EH (cell line): ENCODE results near the gene ZDHHC4.

ENCODE experiments used
- DNase-seq: peaks from one replicate; pipeline ENCODE4 v3.0.0-alpha.2; 2015; ENCODE audit warnings: low read depth

Gene ZDHHC4

GRCh38 chr7:6577369-6578113 lies at the start of gene ZDHHC4:
ZDHHC4 (plus strand) TSS chr7:6577454; CDS start chr7:6580562, 3,108 bp downstream.
- DNase-seq, result peak; percentile 89

- DNase-seq, result no peak
Observed at GRCh38 chr7:6528401-6529130, 48.7 kb upstream of the ZDHHC4 start.

- no peak for DNase-seq
Observed at GRCh38 chr7:6529643-6530042, 47.6 kb upstream of the ZDHHC4 start.

- no peak for DNase-seq
Observed at GRCh38 chr7:6530626-6531491, 46.4 kb upstream of the ZDHHC4 start.

GRCh38 chr7:6531492-6532279 lies 45.6 kb upstream of the ZDHHC4 start:
- no peak for DNase-seq

- DNase-seq, result no peak
Observed at GRCh38 chr7:6532516-6532915, 44.7 kb upstream of the ZDHHC4 start.

- DNase-seq, result no peak
Observed at GRCh38 chr7:6533893-6534495, 43.3 kb upstream of the ZDHHC4 start.

- no peak for DNase-seq
Observed at GRCh38 chr7:6536262-6537260, 40.7 kb upstream of the ZDHHC4 start.

GRCh38 chr7:6542368-6542767 lies 34.9 kb upstream of the ZDHHC4 start:
- DNase-seq, result no peak

GRCh38 chr7:6545398-6546126 lies 31.7 kb upstream of the ZDHHC4 start:
- no peak for DNase-seq

- DNase-seq, result no peak
Observed at GRCh38 chr7:6546498-6547251, 30.6 kb upstream of the ZDHHC4 start.

GRCh38 chr7:6547400-6547799 lies 29.9 kb upstream of the ZDHHC4 start:
- no peak for DNase-seq

- no peak for DNase-seq
Observed at GRCh38 chr7:6551016-6551511, 26.2 kb upstream of the ZDHHC4 start, which contains the start of gene GRID2IP. GRID2IP (minus strand) TSS chr7:6551461; CDS start chr7:6551436, 25 bp downstream.

GRCh38 chr7:6553448-6554044 lies 23.7 kb upstream of the ZDHHC4 start:
- no peak for DNase-seq

- DNase-seq, result no peak
Observed at GRCh38 chr7:6554848-6555247, 22.4 kb upstream of the ZDHHC4 start.

- DNase-seq, result no peak
Observed at GRCh38 chr7:6556196-6556595, 21.1 kb upstream of the ZDHHC4 start.

GRCh38 chr7:6558837-6559236 lies 18.4 kb upstream of the ZDHHC4 start:
- DNase-seq, result peak; percentile 66

GRCh38 chr7:6559896-6560295 lies 17.4 kb upstream of the ZDHHC4 start:
- no peak for DNase-seq
